GM06990 (cell line): ENCODE data around the gene NAXE.

Experiments used
- DNase-seq: peaks from one replicate; pipeline ENCODE4 v3.0.0-alpha.2; 2011; ENCODE audit not compliant: insufficient read length; ENCODE audit errors: extremely low read depth
- H3K27me3 ChIP-seq: replicated peaks from 2 replicates; pipeline ENCODE4 v1.6.0; 2011; ENCODE audit warnings: low read length; ENCODE audit not compliant: control insufficient read depth, insufficient read depth
- H3K36me3 ChIP-seq: 2 replicates; pipeline ENCODE4 v1.5.1; 2011; ENCODE audit warnings: low read length; ENCODE audit not compliant: control insufficient read depth, insufficient read depth
- H3K4me3 ChIP-seq: replicated peaks from 2 replicates; pipeline ENCODE4 v1.5.1; 2011; ENCODE audit warnings: low read depth, mild to moderate bottlenecking, control low read depth, low read length
- CTCF ChIP-seq: IDR thresholded peaks from 2 replicates; pipeline ENCODE4 v1.5.1; 2011; ENCODE audit warnings: low read length, control low read depth, mild to moderate bottlenecking, inconsistent platforms; ENCODE audit not compliant: insufficient read depth, poor library complexity, severe bottlenecking

Gene NAXE

GRCh38 chr1:156578055-156578454 lies 13.5 kb upstream of the NAXE start:
- no peak overlapping the region for H3K4me3 ChIP-seq
- no peak for DNase-seq
- no peak for TF ChIP-seq CTCF
- H3K36me3 ChIP-seq = no peaks in the 10 kb centered on the region
- H3K27me3 ChIP-seq = no peaks in the 10 kb centered on the region; the same call in 1 of the 2 replicates

GRCh38 chr1:156579472-156579871 lies 12.1 kb upstream of the NAXE start, which contains the start of gene TTC24:
Gene TTC24, plus strand, starts transcription at chr1:156579723. Its CDS starts 1,642 bp downstream, at chr1:156581365.
- H3K27me3 ChIP-seq = no peaks in the 10 kb centered on the region; the same call in 1 of the 2 replicates
- no peak for DNase-seq
- H3K4me3 ChIP-seq = no peak within 1 kb of the TSS
- no peaks in the 10 kb centered on the region for H3K36me3 ChIP-seq
- no peak for TF ChIP-seq CTCF

- Histone ChIP-seq H3K36me3 (no peaks in the 10 kb centered on the region), H3K4me3 (no peak overlapping the region)
- no peak for TF ChIP-seq CTCF
Observed at GRCh38 chr1:156581661-156582387, 9.8 kb upstream of the NAXE start.

GRCh38 chr1:156582388-156583017 lies 9.1 kb upstream of the NAXE start:
- no peaks in the 10 kb centered on the region for H3K36me3 ChIP-seq
- no peak for DNase-seq
- no peaks in the 10 kb centered on the region for H3K27me3 ChIP-seq
- no peak overlapping the region for H3K4me3 ChIP-seq
- TF ChIP-seq CTCF = no peak

More at GRCh38 chr1:156581661-156582387, 9.8 kb upstream of the NAXE start:
- H3K27me3 ChIP-seq = no peaks in the 10 kb centered on the region
- no peak for DNase-seq

- Histone ChIP-seq H3K4me3 (no peak overlapping the region), H3K36me3 (no peaks in the 10 kb centered on the region), H3K27me3 (no peaks in the 10 kb centered on the region)
- TF ChIP-seq CTCF = peak; percentile 85
- DNase-seq = no peak
Observed at GRCh38 chr1:156583821-156584622, 7.6 kb upstream of the NAXE start.
